Ectodermal cell (in vitro differentiated cells): ENCODE data around the gene ADCY3.

Experiments
- H3K27ac ChIP-seq: 2 replicates; pipeline ENCODE4 v1.7.0; 2013; ENCODE audit warnings: mild to moderate bottlenecking, low read depth, low read length; ENCODE audit not compliant: insufficient read depth, poor library complexity, severe bottlenecking
- H3K27me3 ChIP-seq: 2 replicates; pipeline ENCODE4 v1.7.0; 2013; ENCODE audit warnings: mild to moderate bottlenecking, low read length; ENCODE audit not compliant: insufficient read depth, control insufficient read depth, poor library complexity, severe bottlenecking
- H3K36me3 ChIP-seq: one replicate; pipeline ENCODE4 v1.7.0; 2013; ENCODE audit warnings: low read length; ENCODE audit not compliant: control insufficient read depth, insufficient read depth
- H3K4me1 ChIP-seq: one replicate; pipeline ENCODE4 v1.7.0; 2013; ENCODE audit warnings: low read length; ENCODE audit not compliant: control insufficient read depth, insufficient read depth
- H3K4me3 ChIP-seq: 2 replicates; pipeline ENCODE4 v1.7.0; 2013; ENCODE audit warnings: low read depth, low read length, control low read depth; ENCODE audit not compliant: insufficient read depth
- H3K9me3 ChIP-seq: 2 replicates; pipeline ENCODE4 v1.7.0; 2013; ENCODE audit warnings: mild to moderate bottlenecking, low read length, moderate library complexity; ENCODE audit not compliant: control insufficient read depth
- WGBS, 2 experiments: methylation state at CpG; one replicate each; pipeline ENCODE4 v1.1.7; 2013; ENCODE audit warnings: missing lambda C conversion rate in 2 of 2; 5-methylcytosine and 5-hydroxymethylcytosine counted together

The ADCY3 gene

DNA sequence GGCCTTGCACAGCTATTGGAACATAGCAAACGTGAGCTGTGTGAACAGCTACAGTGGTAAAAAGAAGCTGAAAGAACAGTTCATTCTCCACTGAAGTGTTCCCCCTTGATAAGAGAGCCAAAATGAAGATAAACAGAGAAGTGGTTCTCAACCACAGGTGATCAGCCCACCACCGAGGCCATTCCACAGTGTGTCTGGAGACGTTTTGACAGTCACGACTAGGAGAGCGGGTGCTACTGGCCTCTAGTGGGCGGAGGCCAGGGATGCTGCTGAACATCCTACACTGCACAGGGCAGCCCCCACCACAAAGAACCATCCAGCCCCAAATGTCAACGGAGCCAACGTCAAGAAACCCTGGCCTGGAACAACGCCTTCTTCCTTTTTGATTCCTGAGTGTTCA, 38.4 kb downstream of the ADCY3 start:
- no peaks in the 10 kb centered on the region for H3K4me1 ChIP-seq
- H3K27me3 ChIP-seq = no peaks in the 10 kb centered on the region
- 90% methylated on average over 9 of the region's 9 CpGs for WGBS, 2 experiments
- H3K4me3 ChIP-seq = no peak overlapping the region
- H3K36me3 ChIP-seq = no peaks in the 10 kb centered on the region
- H3K9me3 ChIP-seq = no peaks in the 10 kb centered on the region
- no peak overlapping the region for H3K27ac ChIP-seq

DNA sequence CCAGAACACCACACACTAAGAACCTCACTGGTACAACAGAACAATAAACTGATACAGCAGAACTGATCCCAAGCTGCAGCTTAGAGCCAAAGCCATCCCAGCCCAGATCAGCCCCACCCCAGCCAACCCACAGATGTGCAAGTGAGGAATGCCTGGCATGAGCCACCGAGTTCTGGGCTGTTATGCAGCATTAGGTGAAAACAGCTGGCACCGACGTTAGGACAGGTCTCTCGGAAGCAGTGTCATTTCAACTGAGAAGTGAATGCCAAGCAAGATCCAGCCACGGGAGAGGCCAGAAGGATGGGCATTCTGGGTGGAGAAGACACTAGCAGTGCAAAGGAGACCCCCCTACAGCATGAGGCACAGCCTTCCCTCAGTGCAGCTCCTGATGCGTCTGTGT, 38.9 kb downstream of the ADCY3 start:
- H3K9me3 ChIP-seq = no peaks in the 10 kb centered on the region
- no peaks in the 10 kb centered on the region for H3K27me3 ChIP-seq
- WGBS, 2 experiments = 93 to 94% methylated on average over 6 of the region's 6 CpGs
- no peak overlapping the region for H3K27ac ChIP-seq
- H3K36me3 ChIP-seq = no peaks in the 10 kb centered on the region
- no peaks in the 10 kb centered on the region for H3K4me1 ChIP-seq
- H3K4me3 ChIP-seq = no peak overlapping the region

- Histone ChIP-seq H3K36me3 (no peaks in the 10 kb centered on the region), H3K9me3 (no peaks in the 10 kb centered on the region), H3K27me3 (no peaks in the 10 kb centered on the region), H3K27ac (no peak overlapping the region), H3K4me3 (no peak overlapping the region), H3K4me1 (peaks cover 7% of the 10 kb centered on the region)
- 91 to 96% methylated on average over 10 of the region's 10 CpGs for WGBS, 2 experiments
Observed at GRCh38 chr2:24878341-24878740, 41.7 kb downstream of the ADCY3 start.

DNA sequence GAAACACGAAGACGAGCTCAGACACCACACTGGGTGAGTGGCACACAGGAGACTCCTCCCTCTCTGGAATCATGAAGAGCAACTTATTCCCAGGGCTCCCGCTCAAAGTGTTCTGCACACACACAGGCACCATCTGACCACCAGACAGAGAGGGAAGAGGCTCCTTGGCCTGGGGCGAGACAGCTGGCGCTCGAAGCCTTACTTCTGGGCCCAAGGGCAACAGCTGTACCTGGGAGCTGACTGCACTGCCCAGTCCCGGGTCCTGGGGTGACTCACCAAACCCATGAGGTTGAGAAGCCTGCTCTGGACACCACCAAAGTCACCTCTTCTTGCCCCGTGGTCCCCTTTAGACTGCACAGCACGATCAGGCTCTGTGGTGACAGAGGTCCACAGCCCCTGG, 42.4 kb downstream of the ADCY3 start:
- 94 to 95% methylated on average over 9 of the region's 9 CpGs for WGBS, 2 experiments
- Histone ChIP-seq H3K4me1 (peaks cover 10% of the 10 kb centered on the region), H3K27ac (no peak overlapping the region), H3K36me3 (no peaks in the 10 kb centered on the region), H3K9me3 (no peaks in the 10 kb centered on the region), H3K27me3 (no peaks in the 10 kb centered on the region), H3K4me3 (no peak overlapping the region)

- Histone ChIP-seq H3K9me3 (no peaks in the 10 kb centered on the region), H3K4me3 (no peak overlapping the region), H3K36me3 (no peaks in the 10 kb centered on the region), H3K27ac (no peak overlapping the region), H3K4me1 (peaks cover 10% of the 10 kb centered on the region), H3K27me3 (no peaks in the 10 kb centered on the region)
- WGBS, 2 experiments = 93 to 94% methylated on average over 6 of the region's 6 CpGs
Observed at GRCh38 chr2:24877067-24877466, 43.0 kb downstream of the ADCY3 start.

DNA sequence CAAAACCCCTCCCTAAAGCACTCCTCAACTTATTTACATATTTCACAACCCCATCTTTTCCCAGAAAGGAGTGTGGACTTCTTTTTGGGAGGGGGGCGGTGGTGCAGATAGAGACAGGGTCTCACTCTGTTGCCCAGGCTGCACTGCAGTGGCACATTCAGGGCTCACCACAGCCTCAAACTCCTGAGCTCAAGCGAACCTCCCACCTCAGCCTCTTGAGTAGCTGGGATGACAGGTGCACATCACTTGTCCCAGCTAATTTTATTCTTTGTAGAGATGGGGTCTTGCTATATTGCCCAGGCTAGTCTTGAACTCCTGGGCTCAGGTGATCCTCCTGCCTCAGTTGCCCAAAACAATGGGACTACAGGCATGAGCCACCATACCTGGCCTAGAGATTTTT, 44.1 kb downstream of the ADCY3 start:
- H3K4me3 ChIP-seq = no peak overlapping the region
- no peaks in the 10 kb centered on the region for H3K36me3 ChIP-seq
- 98 to 100% methylated on average over 2 of the region's 2 CpGs for WGBS, 2 experiments
- no peaks in the 10 kb centered on the region for H3K27me3 ChIP-seq
- H3K27ac ChIP-seq = no peak overlapping the region
- H3K9me3 ChIP-seq = no peaks in the 10 kb centered on the region
- H3K4me1 ChIP-seq = peaks cover 16% of the 10 kb centered on the region

DNA sequence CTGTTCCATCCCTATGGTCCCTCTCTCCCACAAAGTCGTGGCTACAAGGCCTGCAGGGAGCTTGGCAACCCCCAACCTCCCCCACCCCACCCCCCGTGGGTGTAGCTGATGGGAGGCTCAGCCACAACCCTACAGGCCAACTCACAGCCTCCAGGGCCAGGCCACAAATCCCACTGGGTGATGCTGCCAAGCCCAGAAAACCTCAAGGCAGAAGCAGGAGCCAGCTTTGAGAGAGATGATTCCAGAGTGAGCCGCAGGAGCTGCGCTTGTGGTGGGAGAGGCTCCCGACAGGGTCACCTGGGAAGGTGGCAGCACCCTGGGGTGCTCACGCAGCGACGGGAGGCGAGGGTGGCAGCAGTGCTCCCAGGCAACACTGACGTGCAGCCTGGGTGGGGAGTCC, 44.8 kb downstream of the ADCY3 start:
- peaks cover 17% of the 10 kb centered on the region for H3K4me1 ChIP-seq
- no peaks in the 10 kb centered on the region for H3K36me3 ChIP-seq
- H3K9me3 ChIP-seq = no peaks in the 10 kb centered on the region
- no peak overlapping the region for H3K27ac ChIP-seq
- H3K4me3 ChIP-seq = no peak overlapping the region
- no peaks in the 10 kb centered on the region for H3K27me3 ChIP-seq
- WGBS, 2 experiments = 93 to 95% methylated on average over 10 of the region's 10 CpGs

DNA sequence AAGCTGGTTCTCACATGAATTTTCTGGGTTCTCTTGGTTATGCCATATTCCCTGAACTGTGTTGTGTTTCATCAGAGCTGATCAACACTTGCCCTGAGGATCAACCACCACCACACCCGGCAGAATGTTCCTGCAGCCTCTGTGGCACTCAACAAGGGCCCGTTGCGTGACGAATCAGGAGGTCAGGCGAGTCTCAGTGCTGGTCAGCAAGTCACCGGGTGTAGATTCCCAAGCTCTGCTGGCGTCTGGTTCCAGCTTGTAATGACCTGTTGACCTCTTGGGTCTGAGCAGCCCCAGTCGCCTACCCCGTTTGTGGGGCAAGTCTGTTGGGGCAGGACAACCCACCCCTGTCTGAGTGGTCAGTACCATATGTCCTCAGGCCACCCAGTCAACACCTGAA, 46.0 kb downstream of the ADCY3 start:
- no peak overlapping the region for H3K4me3 ChIP-seq
- WGBS, 2 experiments = 91 to 95% methylated on average over 9 of the region's 9 CpGs
- H3K9me3 ChIP-seq = no peaks in the 10 kb centered on the region
- no peaks in the 10 kb centered on the region for H3K27me3 ChIP-seq
- H3K27ac ChIP-seq = no peak overlapping the region
- no peaks in the 10 kb centered on the region for H3K36me3 ChIP-seq
- peaks cover 17% of the 10 kb centered on the region for H3K4me1 ChIP-seq

DNA sequence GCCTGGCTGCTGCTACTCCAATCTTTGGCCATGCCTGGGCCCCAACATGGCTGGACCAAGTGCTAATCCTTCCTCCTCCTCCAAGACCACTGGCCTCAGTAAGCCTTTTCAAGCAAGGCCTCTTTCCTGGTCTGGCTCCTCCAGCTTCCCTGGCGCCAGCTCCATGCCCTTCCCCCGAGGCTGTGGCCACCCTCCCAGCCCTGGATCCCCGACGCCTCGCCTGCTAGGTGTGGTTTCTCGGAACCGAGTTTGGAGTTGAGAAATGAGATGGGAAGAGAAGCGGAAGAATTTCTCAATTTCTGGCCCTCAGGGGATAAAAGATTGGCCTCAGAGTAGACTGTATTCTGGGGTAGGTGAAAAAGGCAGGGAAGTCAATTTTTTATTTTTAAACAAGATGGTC, 46.4 kb downstream of the ADCY3 start:
- Histone ChIP-seq H3K27ac (no peak overlapping the region), H3K36me3 (no peaks in the 10 kb centered on the region)
- WGBS, 2 experiments = 94% methylated on average over 8 of the region's 8 CpGs

GRCh38 chr2:24872344-24873115, 47.5 kb downstream of the ADCY3 start:
- Histone ChIP-seq H3K9me3 (no peaks in the 10 kb centered on the region), H3K27ac (no peak overlapping the region), H3K4me3 (no peak overlapping the region), H3K27me3 (no peaks in the 10 kb centered on the region), H3K4me1 (peaks cover 17% of the 10 kb centered on the region), H3K36me3 (no peaks in the 10 kb centered on the region)
- 95 to 96% methylated on average over 19 of the region's 19 CpGs for WGBS, 2 experiments

More for the DNA sequence above, 46.4 kb downstream of the ADCY3 start:
- H3K4me3 ChIP-seq = no peak overlapping the region
- peaks cover 17% of the 10 kb centered on the region for H3K4me1 ChIP-seq
- H3K27me3 ChIP-seq = no peaks in the 10 kb centered on the region
- no peaks in the 10 kb centered on the region for H3K9me3 ChIP-seq
